Stimulated activated CD4-positive, alpha-beta T cell treated with anti-CD3 and anti-CD28 coated beads, Interleukin-12 subunit alpha, Interleukin-12 subunit beta, amount 100 ng/mL, for 4 hours (primary cell): Measurements from ENCODE around the gene EN2.
A peak's percentile ranks its signal among the peaks of the same experiment; 100 is the strongest.

Source experiments
- DNase-seq: peaks from one replicate; pipeline ENCODE4 v3.0.0-alpha.2; 2020

Gene EN2

GRCh38 chr7:155488483-155489127 is 30.7 kb downstream of the EN2 start:
- no peak for DNase-seq

- DNase-seq = no peak
Observed at GRCh38 chr7:155489158-155489840, 31.4 kb downstream of the EN2 start.

GRCh38 chr7:155489862-155490696 is 32.1 kb downstream of the EN2 start:
- DNase-seq = no peak

GRCh38 chr7:155490697-155491628 is 33.0 kb downstream of the EN2 start:
- peak; percentile 24 for DNase-seq

- no peak for DNase-seq
Observed at GRCh38 chr7:155491812-155492211, 33.9 kb downstream of the EN2 start.

GRCh38 chr7:155493744-155494538 is 36.0 kb downstream of the EN2 start:
- no peak for DNase-seq

- DNase-seq = no peak
Observed at GRCh38 chr7:155494551-155494950, 36.6 kb downstream of the EN2 start.

GRCh38 chr7:155495440-155496248 is 37.7 kb downstream of the EN2 start:
- no peak for DNase-seq

- no peak for DNase-seq
Observed at GRCh38 chr7:155496267-155497005, 38.5 kb downstream of the EN2 start.

GRCh38 chr7:155497149-155497901 is 39.4 kb downstream of the EN2 start:
- DNase-seq = no peak

- DNase-seq = no peak
Observed at GRCh38 chr7:155505422-155505793, 47.5 kb downstream of the EN2 start.

GRCh38 chr7:155506854-155507337 is 49.0 kb downstream of the EN2 start:
- no peak for DNase-seq

- DNase-seq = no peak
Observed at GRCh38 chr7:155507576-155507975, 49.6 kb downstream of the EN2 start.

GRCh38 chr7:155508376-155509358 is 50.7 kb downstream of the EN2 start:
- DNase-seq = no peak

GRCh38 chr7:155509359-155509724 is 51.4 kb downstream of the EN2 start:
- no peak for DNase-seq

GRCh38 chr7:155509725-155510551 is 52.0 kb downstream of the EN2 start:
- DNase-seq = no peak
